SK-N-MC (cell line): ENCODE measurements around the gene GAPDH.
"Not testable (repeated sequence)": the region's sequence is repeated elsewhere in the genome, so short reads cannot be mapped to it uniquely, and the experiment has no call there.

Experiments
- DNase-seq: peaks from one replicate; pipeline ENCODE4 v3.0.0-alpha.2; 2011; ENCODE audit warnings: low read depth, low spot score
- H3K27ac ChIP-seq: fragments of 200-600 bp; sonication (generic); 2 replicates; pipeline ENCODE4 v1.5.1; 2016; ENCODE audit warnings: mixed run types
- H3K36me3 ChIP-seq: fragments of 200-600 bp; sonication (generic); 2 replicates; pipeline ENCODE4 v1.6.1; 2017; ENCODE audit warnings: antibody characterized with exemption, low read length, mixed read lengths; ENCODE audit not compliant: insufficient read depth
- H3K4me3 ChIP-seq: fragments of 200-600 bp; sonication (generic); 2 replicates; pipeline ENCODE4 v1.5.1; 2016
- H3K9ac ChIP-seq: fragments of 200-600 bp; sonication (generic); 2 replicates; pipeline ENCODE4 v1.8.0; 2017; ENCODE audit warnings: mixed run types, mixed read lengths; ENCODE audit not compliant: insufficient read length
- H3K9me3 ChIP-seq: fragments of 200-600 bp; sonication (generic); 2 replicates; pipeline ENCODE4 v1.6.1; 2017; ENCODE audit warnings: low read depth, mild to moderate bottlenecking, antibody characterized with exemption, low read length, moderate library complexity, mixed read lengths
- EZH2 ChIP-seq: fragments of 200-600 bp; sonication (generic); IDR thresholded peaks from one replicate; pipeline ENCODE4 v1.6.1; 2017; ENCODE audit warnings: antibody characterized with exemption
- FOXP2 ChIP-seq: optimal IDR thresholded peaks from 2 replicates; pipeline ENCODE3; 2011; ENCODE audit warnings: mild to moderate bottlenecking, moderate library complexity; ENCODE audit not compliant: insufficient read depth; ENCODE audit errors: extremely low read length, control extremely low read depth
- POLR2AphosphoS5 ChIP-seq: IDR thresholded peaks from 2 replicates; pipeline ENCODE4 v1.6.1; 2012; ENCODE audit warnings: mild to moderate bottlenecking, low read depth, low read length, borderline replicate concordance

The GAPDH gene

GRCh38 chr12:6533923-6534694, at the start of gene GAPDH:
TSS of gene GAPDH (plus strand) at chr12:6534517. CDS start at chr12:6534833, 316 bp downstream.
- H3K9ac ChIP-seq, result peak within 1 kb of the TSS; percentile 98
- H3K4me3 ChIP-seq, result peak within 1 kb of the TSS; percentile 97
- peak; percentile 59 for DNase-seq
- TF ChIP-seq POLR2AphosphoS5 (peak; percentile 100), EZH2 (no peak)
- peak within 1 kb of the TSS; percentile 96 for H3K27ac ChIP-seq
- no peaks in the 10 kb centered on the region for H3K9me3 ChIP-seq
- H3K36me3 ChIP-seq, result peaks cover 75% of the 10 kb centered on the region

- DNase-seq, result no peak
- TF ChIP-seq EZH2, result no peak
- TF ChIP-seq POLR2AphosphoS5, result no peak
- no peak for TF ChIP-seq FOXP2
- peaks cover 8% of the 10 kb centered on the region for H3K36me3 ChIP-seq
- H3K9ac ChIP-seq, result no peak overlapping the region
- no peaks in the 10 kb centered on the region for H3K9me3 ChIP-seq
- H3K4me3 ChIP-seq, result no peak overlapping the region
- H3K27ac ChIP-seq, result no peak overlapping the region
Observed at GRCh38 chr12:6488240-6488639, 46.1 kb upstream of the GAPDH start.

GRCh38 chr12:6489449-6489848, 44.9 kb upstream of the GAPDH start:
- Histone ChIP-seq H3K4me3 (no peak overlapping the region), H3K9ac (no peak overlapping the region), H3K27ac (no peak overlapping the region), H3K9me3 (no peaks in the 10 kb centered on the region), H3K36me3 (peaks cover 8% of the 10 kb centered on the region)
- TF ChIP-seq FOXP2 (no peak), EZH2 (no peak), POLR2AphosphoS5 (no peak)
- no peak for DNase-seq

GRCh38 chr12:6490673-6491072, 43.6 kb upstream of the GAPDH start:
- DNase-seq, H3K9ac ChIP-seq, H3K27ac ChIP-seq, H3K9me3 ChIP-seq, H3K4me3 ChIP-seq: not testable (repeated sequence)
- H3K36me3 ChIP-seq, result peaks cover 16% of the 10 kb centered on the region

GRCh38 chr12:6492838-6493496, 41.4 kb upstream of the GAPDH start, which contains the start of gene MRPL51:
TSS of gene MRPL51 (minus strand) at chr12:6493262. CDS start at chr12:6493136, 126 bp downstream.
- no peaks in the 10 kb centered on the region for H3K9me3 ChIP-seq
- peak within 1 kb of the TSS; percentile 99 for H3K9ac ChIP-seq
- peaks cover 35% of the 10 kb centered on the region for H3K36me3 ChIP-seq
- DNase-seq, result peak; percentile 10
- H3K4me3 ChIP-seq, result peak within 1 kb of the TSS; percentile 98
- TF ChIP-seq EZH2, result no peak
- TF ChIP-seq POLR2AphosphoS5, result peak; percentile 93
- TF ChIP-seq FOXP2, result no peak
- H3K27ac ChIP-seq, result peak within 1 kb of the TSS; percentile 99

- DNase-seq, result peak; percentile 84
- H3K27ac ChIP-seq, result peak within 1 kb of the TSS; percentile 99
- TF ChIP-seq POLR2AphosphoS5, result peak; percentile 83
- TF ChIP-seq EZH2, result no peak
- H3K36me3 ChIP-seq, result peaks cover 41% of the 10 kb centered on the region
- peak within 1 kb of the TSS; percentile 98 for H3K4me3 ChIP-seq
- no peaks in the 10 kb centered on the region for H3K9me3 ChIP-seq
- H3K9ac ChIP-seq, result peak within 1 kb of the TSS; percentile 99
Observed at GRCh38 chr12:6493497-6494257, 40.6 kb upstream of the GAPDH start, which contains the start of gene NCAPD2. TSS of gene NCAPD2 (plus strand) at chr12:6494102. CDS start at chr12:6495099, 997 bp downstream.

- H3K9ac ChIP-seq, result peak overlapping the region; percentile 82
- peak overlapping the region; percentile 94 for H3K27ac ChIP-seq
- TF ChIP-seq POLR2AphosphoS5, result no peak
- TF ChIP-seq FOXP2, result no peak
- no peak for TF ChIP-seq EZH2
- H3K9me3 ChIP-seq, result no peaks in the 10 kb centered on the region
- H3K36me3 ChIP-seq, result peaks cover 47% of the 10 kb centered on the region
- peak overlapping the region; percentile 98 for H3K4me3 ChIP-seq
- no peak for DNase-seq
Observed at GRCh38 chr12:6494258-6494743, 40.0 kb upstream of the GAPDH start.

GRCh38 chr12:6494968-6495367, 39.3 kb upstream of the GAPDH start:
- peak overlapping the region; percentile 98 for H3K4me3 ChIP-seq
- peak overlapping the region; percentile 94; the same call in 1 of the 2 replicates for H3K27ac ChIP-seq
- H3K9ac ChIP-seq, result peak overlapping the region; percentile 82
- H3K9me3 ChIP-seq, result no peaks in the 10 kb centered on the region
- H3K36me3 ChIP-seq, result peaks cover 53% of the 10 kb centered on the region
- TF ChIP-seq POLR2AphosphoS5 (no peak), FOXP2 (no peak), EZH2 (no peak)
- DNase-seq, result no peak

- H3K4me3 ChIP-seq, DNase-seq, H3K27ac ChIP-seq, H3K9ac ChIP-seq, H3K9me3 ChIP-seq: not testable (repeated sequence)
- peaks cover 55% of the 10 kb centered on the region for H3K36me3 ChIP-seq
Observed at GRCh38 chr12:6497291-6497690, 37.0 kb upstream of the GAPDH start.
